HG03108 (cell line): ENCODE data around the gene STAT3.

Experiments
- ATAC-seq: cut with Tn5 transposase; IDR thresholded peaks from one replicate; pipeline ENCODE4 v1.9.1; 2021; ENCODE audit warnings: moderate library complexity; ENCODE audit not compliant: unreplicated experiment

Gene STAT3

DNA sequence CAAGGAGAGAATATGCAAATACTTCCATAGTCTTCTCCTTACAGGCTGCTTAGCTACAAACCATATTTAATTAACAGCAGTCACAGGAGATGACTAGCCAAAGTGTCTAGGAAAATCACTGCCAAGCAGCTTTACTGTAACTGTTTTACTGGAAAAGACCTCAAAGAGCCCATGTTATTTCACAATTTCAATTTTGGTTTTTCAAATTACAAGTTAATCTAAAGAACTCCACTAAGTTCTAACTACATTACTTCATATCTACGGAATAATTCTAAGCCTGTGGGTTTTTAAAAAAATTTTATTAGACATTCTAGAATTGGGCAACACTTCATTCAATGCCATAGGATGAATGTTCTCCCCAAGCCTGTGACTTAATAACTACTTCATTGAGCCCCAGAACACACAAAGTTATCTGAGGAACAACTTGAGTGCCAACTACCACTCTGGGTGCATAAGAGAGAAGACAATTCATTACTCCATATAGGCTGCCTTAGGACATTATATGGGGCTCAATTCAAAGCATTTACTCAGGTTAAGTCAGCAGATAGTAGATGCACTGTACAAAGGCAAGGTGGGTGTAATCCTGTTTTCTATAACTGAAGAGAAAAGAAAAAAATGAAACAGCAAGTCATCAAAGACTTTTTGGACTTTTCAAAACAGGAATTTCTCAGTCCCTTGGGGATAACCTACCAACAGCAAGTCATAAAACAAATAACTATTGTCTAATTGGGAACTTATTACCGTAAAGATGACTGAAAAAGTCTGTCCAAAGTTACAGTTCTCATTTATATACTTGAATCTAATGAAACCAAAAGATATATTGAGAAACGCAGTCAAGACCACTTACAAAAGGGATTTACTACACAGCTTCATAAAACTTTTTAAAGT is 33.0 kb downstream of the STAT3 start:
- no peak for ATAC-seq

- no peak for ATAC-seq
Observed at GRCh38 chr17:42348104-42348503, 40.1 kb downstream of the STAT3 start.

- ATAC-seq: no peak
Observed at GRCh38 chr17:42347606-42348005, 40.6 kb downstream of the STAT3 start.

- ATAC-seq: no peak
Observed at GRCh38 chr17:42347198-42347597, 41.0 kb downstream of the STAT3 start.

DNA sequence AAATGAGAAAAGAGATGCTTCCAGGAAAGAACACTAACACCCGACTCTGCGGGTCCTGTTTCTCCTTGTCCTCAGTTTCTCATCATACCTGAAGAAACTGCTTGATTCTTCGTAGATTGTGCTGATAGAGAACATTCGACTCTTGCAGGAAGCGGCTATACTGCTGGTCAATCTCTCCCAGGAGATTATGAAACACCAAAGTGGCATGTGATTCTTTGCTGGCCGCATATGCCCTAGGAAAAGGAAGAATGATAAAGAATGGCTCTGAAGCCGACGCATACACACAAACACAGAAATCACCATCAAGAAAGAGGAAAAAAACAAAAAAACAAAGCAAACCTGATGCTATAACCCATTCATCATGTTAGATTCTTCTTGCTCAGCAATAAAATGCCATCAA is 41.8 kb downstream of the STAT3 start:
- ATAC-seq: no peak

DNA sequence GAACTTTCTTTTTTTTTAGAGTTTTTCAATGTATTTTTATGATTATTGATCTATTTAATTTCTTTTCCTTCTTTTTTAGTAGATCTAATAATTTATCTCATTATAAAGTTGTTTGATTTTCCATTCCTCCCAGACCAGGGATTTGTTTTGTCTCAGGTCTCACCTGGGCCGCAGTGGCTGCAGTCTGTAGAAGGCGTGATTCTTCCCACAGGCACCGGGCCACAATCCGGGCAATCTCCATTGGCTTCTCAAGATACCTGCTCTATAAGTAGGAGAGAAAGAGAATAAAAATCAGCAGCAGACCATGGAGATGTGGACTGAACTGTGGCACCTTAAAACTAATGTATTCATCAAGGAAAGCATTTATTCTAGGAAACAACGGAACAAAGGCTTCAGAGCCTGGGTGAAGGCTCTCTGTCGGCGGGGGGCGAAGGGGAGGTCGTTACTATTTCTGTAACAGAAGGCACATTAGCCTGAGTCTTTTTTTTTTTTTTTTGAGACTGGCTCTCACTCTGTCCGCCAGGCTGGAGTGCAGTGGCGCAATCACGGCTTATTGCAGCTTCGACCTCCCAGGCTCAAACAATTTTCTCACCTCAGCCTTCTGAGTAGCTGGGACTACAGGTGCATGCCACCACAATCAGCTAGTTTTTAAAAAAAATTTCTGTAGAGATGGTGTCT is 42.7 kb downstream of the STAT3 start:
- no peak for ATAC-seq

- ATAC-seq: no peak
Observed at GRCh38 chr17:42342242-42343008, 45.8 kb downstream of the STAT3 start.

- no peak for ATAC-seq
Observed at GRCh38 chr17:42341568-42341967, 46.7 kb downstream of the STAT3 start.

DNA sequence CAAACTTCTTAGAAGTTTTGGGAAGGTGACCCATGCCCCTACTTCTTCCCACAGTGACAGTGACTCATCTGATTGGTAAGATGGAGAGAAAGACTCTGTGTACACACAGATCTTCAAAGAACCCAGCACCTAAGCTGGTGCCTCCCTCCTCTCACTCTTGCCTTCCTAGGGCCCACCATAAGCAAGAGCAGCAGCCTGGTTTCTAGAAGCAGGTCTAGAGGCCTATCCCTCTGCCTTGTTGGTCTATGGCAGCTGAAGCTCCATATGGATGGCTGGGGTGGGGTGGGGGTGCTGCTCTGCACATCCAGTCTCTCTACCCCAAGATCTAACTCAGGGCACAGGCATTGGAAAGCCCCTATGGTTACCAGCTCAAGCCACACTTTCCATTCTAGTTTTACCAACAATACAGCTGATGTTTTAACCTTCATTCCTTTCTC is 47.5 kb downstream of the STAT3 start:
- ATAC-seq: no peak

DNA sequence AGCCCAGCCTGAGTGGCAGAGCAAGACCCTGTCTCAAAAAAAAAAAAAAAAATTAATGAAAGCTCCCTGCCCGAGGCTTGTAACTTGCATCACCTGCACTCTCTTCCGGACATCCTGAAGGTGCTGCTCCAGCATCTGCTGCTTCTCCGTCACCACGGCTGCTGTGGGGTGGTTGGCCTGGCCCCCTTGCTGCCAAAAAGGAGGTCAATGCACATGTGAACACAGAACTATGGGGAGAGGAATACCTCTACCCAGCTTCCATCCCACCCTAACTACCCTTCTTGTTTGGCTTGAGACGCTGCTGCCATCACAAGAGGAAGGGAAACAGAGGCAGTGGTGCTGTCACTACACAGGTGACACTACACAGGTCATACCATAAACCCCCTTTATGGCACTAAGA is 49.0 kb downstream of the STAT3 start:
- no peak for ATAC-seq

- ATAC-seq: no peak
Observed at GRCh38 chr17:42338427-42338985, 49.7 kb downstream of the STAT3 start.

- ATAC-seq: peak; percentile 41
Observed at GRCh38 chr17:42337442-42337841, 50.8 kb downstream of the STAT3 start.

GRCh38 chr17:42334677-42335076 is 53.6 kb downstream of the STAT3 start:
- no peak for ATAC-seq

GRCh38 chr17:42333053-42333452 is 55.2 kb downstream of the STAT3 start:
- ATAC-seq: no peak

- no peak for ATAC-seq
Observed at GRCh38 chr17:42329025-42329976, 58.9 kb downstream of the STAT3 start.

GRCh38 chr17:42325026-42325425 is 63.2 kb downstream of the STAT3 start:
- no peak for ATAC-seq

GRCh38 chr17:42323268-42323773 is 64.9 kb downstream of the STAT3 start:
- ATAC-seq: no peak

DNA sequence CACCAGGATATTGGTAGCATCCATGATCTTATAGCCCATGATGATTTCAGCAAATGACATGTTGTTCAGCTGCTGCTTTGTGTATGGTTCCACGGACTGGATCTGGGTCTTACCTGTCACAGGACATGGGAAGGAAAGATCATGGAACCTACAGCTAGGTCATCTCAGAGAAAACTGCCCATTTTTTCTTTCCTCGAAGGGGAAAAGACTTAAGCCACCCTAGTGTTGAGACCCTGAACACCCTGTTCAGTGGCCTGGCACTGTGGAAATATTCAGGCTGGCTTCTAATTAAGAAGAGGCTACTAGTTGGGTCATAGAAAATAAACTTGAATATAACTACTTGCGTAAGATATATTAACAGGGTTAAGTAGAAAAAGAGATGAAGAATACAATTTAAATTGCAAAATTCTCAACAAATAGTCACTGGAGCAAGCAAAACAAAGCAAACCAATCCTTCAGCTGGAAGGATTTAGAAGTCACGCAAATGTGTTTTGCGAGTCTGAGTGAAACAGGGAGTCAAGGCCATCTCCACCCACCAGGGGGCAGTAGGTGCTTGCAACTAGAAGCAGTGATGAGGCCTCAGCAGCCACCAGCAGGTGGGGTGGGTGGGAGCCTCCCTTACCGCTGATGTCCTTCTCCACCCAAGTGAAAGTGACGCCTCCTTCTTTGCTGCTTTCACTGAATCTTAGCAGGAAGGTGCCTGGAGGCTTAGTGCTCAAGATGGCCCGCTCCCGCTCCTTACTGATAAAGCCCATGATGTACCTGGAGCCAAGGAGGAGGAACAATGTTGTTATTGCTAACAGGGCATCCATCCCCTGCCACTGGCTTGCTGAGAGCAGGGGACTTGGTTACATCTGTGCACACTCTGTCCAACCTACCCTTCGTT is 65.6 kb downstream of the STAT3 start:
- no peak for ATAC-seq

- no peak for ATAC-seq
Observed at GRCh38 chr17:42321555-42321954, 66.7 kb downstream of the STAT3 start.
